Prostate gland (tissue), 2 donors: ENCODE measurements around the gene KPNA2. TPM values are rescaled to one million over a fixed set of nuclear protein-coding genes. Genes with fewer than 3 reads are reported as not detected.
"Not testable (repeated sequence)": the region's sequence is repeated elsewhere in the genome, so short reads cannot be mapped to it uniquely, and the experiment has no call there.

Experiments used
- DNase-seq: peaks from one replicate; pipeline ENCODE4 v3.0.0-alpha.2; 2019; ENCODE audit warnings: low spot score
- H3K27ac ChIP-seq, 2 donors: fragments of 200-600 bp; sonication (generic); 2 replicates each; pipeline ENCODE4 v1.5.1; 2017 to 2019
- H3K27me3 ChIP-seq: fragments of 200-600 bp; sonication (generic); replicated peaks from 2 replicates; pipeline ENCODE4 v1.5.1; 2019; ENCODE audit not compliant: insufficient read depth
- H3K36me3 ChIP-seq, 2 donors: fragments of 200-600 bp; sonication (generic); 1 replicate in 1 of 2; 2 replicates in 1 of 2; pipeline versions ENCODE4 v1.5.1 to v1.8.1; 2017 to 2019
- H3K4me1 ChIP-seq: fragments of 200-600 bp; sonication (generic); replicated peaks from 2 replicates; pipeline ENCODE4 v1.5.1; 2019
- H3K4me3 ChIP-seq, 2 donors: fragments of 200-600 bp; sonication (generic); 2 replicates each; pipeline ENCODE4 v1.5.1; 2017 to 2019
- H3K9me3 ChIP-seq: fragments of 200-600 bp; sonication (generic); 2 replicates; pipeline ENCODE4 v1.5.1; 2017
- CTCF ChIP-seq, 4 experiments: fragments of 200-600 bp in 2 of 4; fragments of 450-650 bp in 2 of 4; sonication (generic) in 2 of 4; IDR thresholded peaks; 1 replicate in 3 of 4; 2 replicates in 1 of 4; pipeline ENCODE4 v1.5.1; 2016 to 2019; ENCODE audit warnings: antibody characterized with exemption in 4 of 4, mild to moderate bottlenecking in 2 of 4, moderate library complexity in 2 of 4
- POLR2A ChIP-seq: fragments of 450-650 bp; IDR thresholded peaks from one replicate; pipeline ENCODE4 v1.6.1; 2016; ENCODE audit warnings: antibody characterized with exemption, mild to moderate bottlenecking
- POLR2AphosphoS5 ChIP-seq: sonication (generic); formaldehyde crosslinking; IDR thresholded peaks from one replicate; pipeline ENCODE4 v1.6.1; 2017; ENCODE audit warnings: antibody characterized with exemption
- WGBS: methylation state at CpG from one replicate; pipeline ENCODE4 v1.1.5; 2018; 5-methylcytosine and 5-hydroxymethylcytosine counted together
- intact Hi-C: fragments of 100-400 bp; cut with DNase I; formaldehyde crosslinking; loops from one replicate; pipeline ENCODE4 v1.14.2; 2022
- total RNA-seq, 2 donors: library from RNA; depleted of rRNA; stranded (reverse); fragments of >200 nt; gene quantifications; one replicate each; pipeline ENCODE4 v1.1.0, GENCODE V29; 2016

Gene KPNA2
- total RNA-seq, 2 donors from 2014 or later, result 13.4 to 68.4 TPM

DNA sequence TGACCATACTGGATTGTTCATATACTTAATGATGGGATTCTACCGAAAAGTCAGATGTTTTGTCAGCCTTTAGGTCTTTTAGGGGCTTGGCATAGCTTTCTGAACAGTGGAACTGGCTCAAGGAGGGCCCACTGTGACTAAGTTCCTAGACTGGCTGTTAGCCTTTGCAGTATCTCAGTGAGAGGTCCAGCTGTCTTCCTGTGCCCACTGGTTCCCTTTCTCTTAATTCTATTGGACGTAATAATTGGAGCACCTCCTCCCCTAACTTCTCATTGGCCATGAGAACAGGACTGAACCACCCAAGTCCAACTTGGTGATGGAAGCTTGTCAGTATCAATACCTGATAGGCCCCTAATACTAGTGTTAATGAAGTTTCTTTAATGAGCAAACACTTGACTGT, 13.5 kb downstream of the KPNA2 start:
- no peaks in the 10 kb centered on the region for H3K27me3 ChIP-seq
- H3K36me3 ChIP-seq, result no peaks in the 10 kb centered on the region
- DNase-seq, result no peak
- TF ChIP-seq POLR2AphosphoS5, result no peak
- no peak for TF ChIP-seq CTCF (IDR thresholded peaks at IDR 0.05)
- no peak overlapping the region for H3K4me3 ChIP-seq
- H3K9me3 ChIP-seq, result no peaks in the 10 kb centered on the region
- no peaks in the 10 kb centered on the region for H3K4me1 ChIP-seq
- no peak overlapping the region for H3K27ac ChIP-seq
- 92% methylated on average over 2 of the region's 2 CpGs for WGBS
- intact Hi-C loops, result no loop called here

DNA sequence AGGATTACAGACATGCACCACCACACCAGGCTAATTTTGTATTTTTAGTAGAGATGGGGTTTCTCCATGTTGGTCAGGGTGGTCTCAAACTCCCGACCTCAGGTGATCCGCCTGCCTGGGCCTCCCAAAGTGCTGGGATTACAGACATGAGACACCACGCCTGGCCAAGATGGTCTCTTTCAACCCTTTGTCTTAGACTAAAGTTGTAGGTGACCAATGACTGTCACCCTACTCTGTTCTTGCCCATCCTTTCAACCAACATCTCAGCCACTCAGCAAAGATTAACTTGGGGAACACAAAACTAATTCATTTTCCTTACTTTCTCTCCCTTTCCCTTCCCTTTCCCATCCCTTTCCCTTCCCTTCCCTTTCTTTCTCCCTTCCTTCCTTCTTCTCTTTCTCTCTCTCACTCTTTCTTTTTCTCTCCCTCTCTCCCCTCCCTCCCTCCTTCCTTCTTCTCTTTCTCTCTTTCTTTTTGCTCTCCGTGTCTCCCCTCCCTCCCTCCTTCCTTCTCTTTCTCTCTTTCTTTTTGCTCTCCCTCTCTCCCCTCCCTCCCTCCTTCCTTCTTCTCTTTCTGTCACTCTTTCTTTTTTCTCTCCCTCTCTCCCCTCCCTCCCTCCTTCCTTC, 14.4 kb downstream of the KPNA2 start:
- intact Hi-C loops, H3K4me1 ChIP-seq, DNase-seq, H3K27me3 ChIP-seq, H3K9me3 ChIP-seq, H3K4me3 ChIP-seq, H3K27ac ChIP-seq, H3K36me3 ChIP-seq: not testable (repeated sequence)
- 82% methylated on average over 4 of the region's 4 CpGs for WGBS

DNA sequence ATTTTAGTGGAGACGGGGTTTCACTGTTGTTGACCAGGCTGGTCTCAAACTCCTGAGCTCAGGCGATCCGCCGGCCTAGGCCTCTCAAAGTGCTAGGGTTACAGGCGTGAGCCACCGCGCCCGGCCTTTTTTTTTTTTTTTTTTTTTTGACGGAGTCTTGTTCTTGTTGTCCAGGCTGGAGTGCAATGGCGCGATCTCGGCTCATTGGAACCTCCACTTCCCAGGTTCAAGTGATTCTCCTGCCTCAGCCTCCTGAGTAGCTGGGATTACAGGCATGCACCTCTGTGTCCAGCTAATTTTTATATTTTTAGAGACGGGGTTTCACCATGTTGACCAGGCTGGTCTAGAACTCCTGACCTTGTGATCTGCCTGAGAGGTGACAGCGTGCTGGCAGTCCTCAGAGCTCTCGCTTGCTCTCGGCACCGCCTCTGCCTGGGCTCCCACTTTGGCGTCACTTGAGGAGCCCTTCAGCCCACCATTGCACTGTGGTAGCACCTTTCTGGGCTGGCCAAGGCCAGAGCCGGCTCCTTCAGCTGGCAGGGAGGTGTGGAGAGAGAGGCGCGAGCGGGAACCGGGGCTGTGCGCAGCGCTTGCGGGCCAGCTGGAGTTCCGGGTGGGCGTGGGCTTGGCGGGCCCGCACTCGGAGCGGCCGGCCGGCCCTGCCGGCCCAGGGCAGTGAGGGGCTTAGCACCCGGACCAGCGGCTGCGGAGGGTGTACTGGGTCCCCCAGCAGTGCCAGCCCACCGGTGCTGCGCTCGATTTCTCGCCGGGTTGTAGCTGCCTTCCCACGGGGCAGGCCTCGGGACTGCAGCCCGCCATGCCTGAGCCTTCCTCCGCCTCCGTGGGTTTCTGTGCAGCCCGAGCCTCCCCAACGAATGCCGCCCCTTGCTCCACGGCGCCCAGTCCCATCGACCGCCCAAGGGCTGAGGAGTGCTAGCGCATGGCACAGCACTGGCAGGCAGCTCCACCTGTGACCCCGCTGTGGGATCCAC, 16.1 kb downstream of the KPNA2 start:
- H3K27me3 ChIP-seq, H3K4me3 ChIP-seq, DNase-seq, H3K36me3 ChIP-seq, H3K27ac ChIP-seq, H3K4me1 ChIP-seq, H3K9me3 ChIP-seq, intact Hi-C loops: not testable (repeated sequence)
- WGBS, result 97% methylated on average over 42 of the region's 57 CpGs

DNA sequence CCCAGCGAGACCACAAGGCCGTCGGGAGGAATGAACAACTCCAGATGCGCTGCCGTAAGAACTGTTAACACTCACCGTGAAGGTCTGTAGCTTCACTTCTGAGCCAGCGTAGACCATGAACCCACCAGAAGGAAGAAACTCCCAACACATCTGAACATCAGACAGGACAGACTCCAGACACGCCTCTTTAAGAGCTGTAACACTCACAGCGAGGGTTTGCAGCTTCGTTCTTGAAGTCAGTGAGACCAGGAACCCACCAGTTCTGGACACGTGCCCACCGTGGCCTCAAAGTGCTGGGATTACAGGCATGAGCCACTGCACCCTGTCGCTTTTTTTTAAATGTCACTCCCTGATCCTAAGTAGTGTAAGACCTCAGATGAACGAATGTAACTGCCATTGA, 17.3 kb downstream of the KPNA2 start:
- TF ChIP-seq POLR2A, result no peak
- Histone ChIP-seq H3K27me3 (no peaks in the 10 kb centered on the region), H3K4me3 (no peak overlapping the region), H3K27ac (no peak overlapping the region), H3K9me3 (no peaks in the 10 kb centered on the region), H3K36me3 (no peaks in the 10 kb centered on the region), H3K4me1 (no peaks in the 10 kb centered on the region)
- no peak for DNase-seq
- intact Hi-C loops, result no loop called here
- 95% methylated on average over 14 of the region's 14 CpGs for WGBS

- intact Hi-C loops, result no loop called here
- no peaks in the 10 kb centered on the region for H3K9me3 ChIP-seq
- TF ChIP-seq POLR2AphosphoS5 (no peak), CTCF (IDR thresholded peaks at IDR 0.05) (no peak), POLR2A (no peak)
- H3K4me3 ChIP-seq, result no peak overlapping the region
- H3K4me1 ChIP-seq, result no peaks in the 10 kb centered on the region
- H3K36me3 ChIP-seq, result no peaks in the 10 kb centered on the region
- DNase-seq, result no peak
- H3K27me3 ChIP-seq, result no peaks in the 10 kb centered on the region
- 71% methylated on average over 9 of the region's 9 CpGs for WGBS
- no peak overlapping the region for H3K27ac ChIP-seq
These were observed 17.9 kb downstream of the KPNA2 start for GRCh38 chr17:68053231-68054013.

- no peak for DNase-seq
- Histone ChIP-seq H3K9me3 (no peaks in the 10 kb centered on the region), H3K27me3 (no peaks in the 10 kb centered on the region), H3K27ac (no peak overlapping the region), H3K4me1 (no peaks in the 10 kb centered on the region), H3K4me3 (no peak overlapping the region), H3K36me3 (no peaks in the 10 kb centered on the region)
- TF ChIP-seq POLR2AphosphoS5 (no peak), POLR2A (no peak), CTCF (IDR thresholded peaks at IDR 0.05) (no peak)
- WGBS, result 43% methylated on average over 11 of the region's 11 CpGs
- intact Hi-C loops, result no loop called here
These were observed 18.9 kb downstream of the KPNA2 start for GRCh38 chr17:68054296-68054900.
